AG04450 (cell line): Measurements from ENCODE around the gene DYNLRB1. TPM values are rescaled to one million over a fixed set of nuclear protein-coding genes. Genes with fewer than 3 reads are reported as not detected.

Source experiments
- CTCF ChIA-PET: fragments of 300-600, 350-600 bp; formaldehyde crosslinking; extraction: SDS; loops from one replicate; lab custom pipeline; 2022; ENCODE audit warnings: antibody characterized with exemption, inconsistent platforms; lab: Charles Lee
- POLR2A ChIA-PET: fragments of 350-600 bp; formaldehyde crosslinking; extraction: SDS; loops from one replicate; lab custom pipeline; 2021; ENCODE audit warnings: antibody characterized with exemption, inconsistent platforms; lab: Yijun Ruan, JAX
- DNase-seq: peaks from one replicate; pipeline ENCODE4 v3.0.0-alpha.2; 2011; ENCODE audit warnings: low read depth, low spot score
- H3K27ac ChIP-seq: one replicate; pipeline ENCODE4 v1.5.1; 2012; ENCODE audit warnings: low read depth, low read length, control low read depth
- H3K27me3 ChIP-seq: one replicate; pipeline ENCODE4 v1.6.0; 2012; ENCODE audit warnings: low read length; ENCODE audit not compliant: control insufficient read depth, insufficient read depth
- H3K4me3 ChIP-seq: 2 replicates; pipeline ENCODE4 v1.5.1; 2011; ENCODE audit warnings: mild to moderate bottlenecking, low read depth, low read length, control low read depth
- H3K9me3 ChIP-seq: 2 replicates; pipeline ENCODE4 v1.5.1; 2012; ENCODE audit warnings: low read length; ENCODE audit not compliant: control insufficient read depth, insufficient read depth
- polyA plus RNA-seq: library from polyadenylated mRNA; depleted of rRNA; stranded (reverse); fragments of >200 nt; gene quantifications from 2 replicates; pipeline ENCODE4 v1.2.3, GENCODE V29; 2011
- TF ChIP-seq, protein P1 (sequence below): IDR thresholded peaks from 2 replicates; pipeline ENCODE4 v1.5.1; 2011; ENCODE audit warnings: low read depth, low read length, control low read depth, inconsistent platforms

The DYNLRB1 gene
- polyA plus RNA-seq, 1 experiment = 256 TPM

DNA sequence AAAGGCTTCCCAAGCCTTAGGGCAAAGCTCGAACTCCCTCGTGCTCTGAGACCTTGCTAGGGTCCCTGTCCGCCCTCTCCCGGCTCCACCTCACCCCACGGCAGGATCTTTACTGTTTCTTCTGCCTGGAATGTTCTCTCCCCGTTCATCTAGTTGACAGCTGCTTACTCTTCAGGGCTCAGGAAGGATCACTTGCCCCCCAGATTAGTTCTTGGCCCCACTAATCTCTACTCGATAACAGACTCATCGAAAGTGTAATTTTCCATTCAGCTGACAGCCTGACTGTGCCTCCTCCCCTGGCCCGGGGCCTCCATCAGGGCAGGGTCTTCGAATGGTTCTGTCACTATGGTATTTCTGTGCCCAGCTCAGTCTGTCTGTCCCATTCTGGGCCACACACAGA lies 45.4 kb downstream of the DYNLRB1 start:
- CTCF ChIA-PET = interaction anchor here (1.9 to 3.9 kb wide), 3 partner anchors 23 to 208 kb away, joined by 4 to 22 read pairs (median 15); no protein-coding TSS in a partner anchor
- H3K4me3 ChIP-seq = no peak overlapping the region
- no peaks in the 10 kb centered on the region for H3K27me3 ChIP-seq
- TF ChIP-seq, protein P1, sequence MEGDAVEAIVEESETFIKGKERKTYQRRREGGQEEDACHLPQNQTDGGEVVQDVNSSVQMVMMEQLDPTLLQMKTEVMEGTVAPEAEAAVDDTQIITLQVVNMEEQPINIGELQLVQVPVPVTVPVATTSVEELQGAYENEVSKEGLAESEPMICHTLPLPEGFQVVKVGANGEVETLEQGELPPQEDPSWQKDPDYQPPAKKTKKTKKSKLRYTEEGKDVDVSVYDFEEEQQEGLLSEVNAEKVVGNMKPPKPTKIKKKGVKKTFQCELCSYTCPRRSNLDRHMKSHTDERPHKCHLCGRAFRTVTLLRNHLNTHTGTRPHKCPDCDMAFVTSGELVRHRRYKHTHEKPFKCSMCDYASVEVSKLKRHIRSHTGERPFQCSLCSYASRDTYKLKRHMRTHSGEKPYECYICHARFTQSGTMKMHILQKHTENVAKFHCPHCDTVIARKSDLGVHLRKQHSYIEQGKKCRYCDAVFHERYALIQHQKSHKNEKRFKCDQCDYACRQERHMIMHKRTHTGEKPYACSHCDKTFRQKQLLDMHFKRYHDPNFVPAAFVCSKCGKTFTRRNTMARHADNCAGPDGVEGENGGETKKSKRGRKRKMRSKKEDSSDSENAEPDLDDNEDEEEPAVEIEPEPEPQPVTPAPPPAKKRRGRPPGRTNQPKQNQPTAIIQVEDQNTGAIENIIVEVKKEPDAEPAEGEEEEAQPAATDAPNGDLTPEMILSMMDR = no peak
- POLR2A ChIA-PET = no interaction called here
- H3K9me3 ChIP-seq = no peaks in the 10 kb centered on the region
- no peak overlapping the region for H3K27ac ChIP-seq
- no peak for DNase-seq

DNA sequence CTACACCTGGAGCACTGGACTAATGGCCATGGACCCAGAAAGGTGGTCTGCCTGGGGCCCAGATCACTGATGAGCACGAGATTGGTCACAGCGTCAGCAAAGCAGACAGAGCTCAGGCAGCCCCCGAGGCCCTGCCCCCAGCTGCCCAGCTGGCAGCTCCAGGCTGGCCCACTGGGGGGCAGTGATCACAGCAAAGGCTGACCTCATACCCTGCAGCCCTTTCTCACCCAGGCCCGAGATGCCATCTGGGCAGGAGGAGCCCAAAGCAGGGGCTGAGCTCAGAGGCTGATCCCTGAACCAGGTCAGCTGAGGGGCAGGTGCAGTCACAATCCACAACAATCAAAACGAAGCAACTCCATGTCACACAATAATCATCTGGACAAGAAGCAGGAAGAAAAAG lies 46.4 kb downstream of the DYNLRB1 start:
- no peaks in the 10 kb centered on the region for H3K9me3 ChIP-seq
- no peak overlapping the region for H3K4me3 ChIP-seq
- ChIA-PET CTCF (interaction anchor here (0.6 to 3.9 kb wide), 9 partner anchors 24 to 372 kb away, joined by 3 to 22 read pairs (median 4); no protein-coding TSS in a partner anchor), POLR2A (no interaction called here)
- no peak overlapping the region for H3K27ac ChIP-seq
- no peak for DNase-seq
- no peaks in the 10 kb centered on the region for H3K27me3 ChIP-seq
- TF ChIP-seq, protein P1 = peak; percentile 50

DNA sequence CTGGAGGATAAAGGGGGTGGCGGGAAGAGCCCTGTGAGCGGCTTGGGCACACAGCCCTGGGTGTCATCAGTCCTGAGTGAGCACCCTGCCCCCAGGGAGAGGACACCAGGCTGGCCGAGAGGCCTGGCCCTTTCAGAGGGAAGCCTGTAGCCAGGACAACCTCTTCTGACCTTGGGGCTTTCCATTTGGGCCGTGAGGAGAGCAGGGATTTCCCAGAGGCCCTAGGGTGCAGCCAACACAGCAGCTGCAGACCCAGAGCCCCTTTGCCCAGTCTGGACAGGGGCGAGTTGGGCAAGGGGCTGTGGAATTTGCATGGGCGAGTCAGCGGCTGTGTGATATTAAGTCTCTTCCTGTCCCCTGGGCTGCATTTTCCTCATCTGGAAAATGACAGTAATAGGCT lies 48.6 kb downstream of the DYNLRB1 start:
- H3K27ac ChIP-seq = no peak overlapping the region
- ChIA-PET CTCF (interaction anchor here (3.9 kb wide), 1 partner anchor 205 kb away, joined by 22 read pairs; no protein-coding TSS in a partner anchor), POLR2A (no interaction called here)
- DNase-seq = no peak
- H3K9me3 ChIP-seq = no peaks in the 10 kb centered on the region
- TF ChIP-seq, protein P1 = no peak
- no peaks in the 10 kb centered on the region for H3K27me3 ChIP-seq
- H3K4me3 ChIP-seq = no peak overlapping the region

DNA sequence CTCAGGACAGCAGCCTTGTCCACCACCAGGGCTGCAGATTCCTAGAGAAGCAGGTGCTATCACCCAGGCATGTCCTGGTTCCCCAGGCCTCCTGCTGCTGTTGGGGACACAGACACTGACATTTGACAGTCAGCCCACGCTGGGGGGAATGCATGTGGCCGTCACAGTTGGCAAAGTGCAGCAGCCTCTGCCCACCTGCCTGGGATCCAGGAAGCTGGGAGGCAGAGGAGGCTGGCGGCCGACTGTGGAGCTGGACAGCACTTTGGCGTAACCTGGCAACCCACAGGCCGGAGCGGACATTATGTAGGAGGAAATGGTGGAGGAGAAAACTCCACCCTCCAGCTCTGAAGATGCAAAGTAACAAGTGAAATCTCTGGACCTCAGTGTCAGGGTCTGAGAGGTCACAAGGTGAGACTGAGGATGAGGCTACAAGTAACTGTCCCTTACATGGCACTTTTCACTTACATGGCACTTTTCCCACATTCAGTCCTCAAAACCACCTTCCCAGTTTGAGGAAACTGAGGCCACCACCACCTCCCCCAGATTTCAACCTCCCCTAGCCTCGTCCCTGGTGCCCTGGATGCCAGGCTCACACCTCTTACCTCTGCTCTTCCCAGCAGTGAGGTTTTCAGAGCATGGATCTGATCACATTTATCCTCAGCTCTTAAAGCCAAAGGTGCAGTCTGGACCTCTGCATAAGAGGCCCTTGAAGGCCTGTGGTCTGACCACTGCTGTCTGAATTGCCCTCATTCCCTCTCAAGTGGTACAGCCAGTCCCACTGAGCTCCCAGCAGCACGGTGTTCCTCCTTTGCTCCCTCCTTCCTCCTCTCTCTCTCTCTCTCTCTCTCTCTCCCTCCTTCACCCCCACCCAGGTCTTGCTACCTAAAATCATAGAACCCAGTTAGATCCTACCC lies 51.0 kb downstream of the DYNLRB1 start:
- ChIA-PET CTCF (no interaction called here), POLR2A (no interaction called here)
- TF ChIP-seq, protein P1 = no peak
- Histone ChIP-seq H3K9me3 (no peaks in the 10 kb centered on the region), H3K4me3 (no peak overlapping the region), H3K27ac (no peak overlapping the region), H3K27me3 (no peaks in the 10 kb centered on the region)
- DNase-seq = no peak
